ENCODE data around the gene SH3RF1. TPM values are rescaled to one million over a fixed set of nuclear protein-coding genes. Genes with fewer than 3 reads are reported as not detected.

SH3RF1 gene
- total RNA-seq, 2 donors from 2014 or later, result 17.1 to 17.4 TPM

GRCh38 chr4:169208516-169208915 is 62.2 kb downstream of the SH3RF1 start:
- ATAC-seq, result no peak
- H3K9me3 ChIP-seq, result no peaks in the 10 kb centered on the region
- TF ChIP-seq POLR2A (IDR thresholded peaks at IDR 0.05), result no peak
- TF ChIP-seq, protein P1, sequence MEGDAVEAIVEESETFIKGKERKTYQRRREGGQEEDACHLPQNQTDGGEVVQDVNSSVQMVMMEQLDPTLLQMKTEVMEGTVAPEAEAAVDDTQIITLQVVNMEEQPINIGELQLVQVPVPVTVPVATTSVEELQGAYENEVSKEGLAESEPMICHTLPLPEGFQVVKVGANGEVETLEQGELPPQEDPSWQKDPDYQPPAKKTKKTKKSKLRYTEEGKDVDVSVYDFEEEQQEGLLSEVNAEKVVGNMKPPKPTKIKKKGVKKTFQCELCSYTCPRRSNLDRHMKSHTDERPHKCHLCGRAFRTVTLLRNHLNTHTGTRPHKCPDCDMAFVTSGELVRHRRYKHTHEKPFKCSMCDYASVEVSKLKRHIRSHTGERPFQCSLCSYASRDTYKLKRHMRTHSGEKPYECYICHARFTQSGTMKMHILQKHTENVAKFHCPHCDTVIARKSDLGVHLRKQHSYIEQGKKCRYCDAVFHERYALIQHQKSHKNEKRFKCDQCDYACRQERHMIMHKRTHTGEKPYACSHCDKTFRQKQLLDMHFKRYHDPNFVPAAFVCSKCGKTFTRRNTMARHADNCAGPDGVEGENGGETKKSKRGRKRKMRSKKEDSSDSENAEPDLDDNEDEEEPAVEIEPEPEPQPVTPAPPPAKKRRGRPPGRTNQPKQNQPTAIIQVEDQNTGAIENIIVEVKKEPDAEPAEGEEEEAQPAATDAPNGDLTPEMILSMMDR (IDR thresholded peaks at IDR 0.05), result no peak
- H3K36me3 ChIP-seq (replicated peaks in 1 of 2; ENCODE audit: insufficient read depth in 1 of 2, low read depth in 2 of 2), result no peaks in the 10 kb centered on the region
- H3K27ac ChIP-seq, result no peak overlapping the region
- intact Hi-C loops (cut with DNase I), result no loop called here
- 95 to 100% methylated on average over 1 of the region's 1 CpG for WGBS, 2 donors
- H3K4me3 ChIP-seq, result no peak overlapping the region
- no peaks in the 10 kb centered on the region for H3K27me3 ChIP-seq
- no peak for DNase-seq
- H3K4me1 ChIP-seq, result peaks cover 16% of the 10 kb centered on the region

- no peak overlapping the region for H3K27ac ChIP-seq
- intact Hi-C loops (cut with DNase I), result no loop called here
- 71 to 78% methylated on average over 3 of the region's 3 CpGs for WGBS, 2 donors
- H3K4me1 ChIP-seq, result peaks cover 16% of the 10 kb centered on the region
- no peak for ATAC-seq
- no peaks in the 10 kb centered on the region for H3K27me3 ChIP-seq
- TF ChIP-seq, protein P1 (IDR thresholded peaks at IDR 0.05), result no peak
- no peak for TF ChIP-seq POLR2A (IDR thresholded peaks at IDR 0.05)
- H3K4me3 ChIP-seq, result no peak overlapping the region
- H3K9me3 ChIP-seq, result no peaks in the 10 kb centered on the region
- no peak for DNase-seq
- no peaks in the 10 kb centered on the region for H3K36me3 ChIP-seq (replicated peaks in 1 of 2; ENCODE audit: insufficient read depth in 1 of 2, low read depth in 2 of 2)
Observed at GRCh38 chr4:169208090-169208455, 62.7 kb downstream of the SH3RF1 start.

DNA sequence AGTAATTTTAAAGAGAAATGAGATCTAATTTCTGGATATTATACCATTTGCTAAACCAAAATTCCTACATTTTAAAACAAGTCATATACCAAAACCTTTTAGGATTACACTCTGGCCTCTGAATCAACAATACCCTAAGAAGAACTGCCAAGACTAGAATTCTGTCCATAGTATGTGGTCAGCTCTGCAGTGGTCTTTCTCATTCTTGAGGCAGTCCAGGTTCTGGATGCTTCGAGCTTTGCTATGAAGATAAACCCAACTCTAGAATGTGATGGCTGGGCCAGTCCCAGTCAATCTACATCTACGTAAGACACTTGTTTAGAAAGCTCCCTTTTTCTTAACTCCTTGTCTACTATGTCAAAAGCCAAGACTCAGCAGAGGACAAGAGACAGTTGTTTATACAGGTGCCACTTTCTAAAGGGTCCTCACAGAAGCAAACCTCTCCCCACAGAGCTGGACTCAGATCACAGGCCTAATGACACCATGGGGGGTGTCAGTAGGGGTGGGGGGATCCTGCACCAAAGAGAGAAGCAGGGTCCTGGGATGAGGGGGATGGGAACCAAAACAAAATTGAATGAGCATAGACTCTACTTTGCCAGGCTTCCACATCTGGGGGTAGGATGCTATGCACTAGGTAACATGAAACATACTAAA is 63.2 kb downstream of the SH3RF1 start:
- no peak for TF ChIP-seq POLR2A (IDR thresholded peaks at IDR 0.05)
- TF ChIP-seq, protein P1 (IDR thresholded peaks at IDR 0.05), result no peak
- no peaks in the 10 kb centered on the region for H3K9me3 ChIP-seq
- intact Hi-C loops (cut with DNase I), result no loop called here
- DNase-seq (no peak), ATAC-seq (no peak)
- no peaks in the 10 kb centered on the region for H3K27me3 ChIP-seq
- no peak overlapping the region for H3K4me3 ChIP-seq
- 91 to 97% methylated on average over 2 of the region's 2 CpGs for WGBS, 2 donors
- no peaks in the 10 kb centered on the region for H3K36me3 ChIP-seq (replicated peaks in 1 of 2; ENCODE audit: insufficient read depth in 1 of 2, low read depth in 2 of 2)
- no peak overlapping the region for H3K27ac ChIP-seq
- peaks cover 16% of the 10 kb centered on the region for H3K4me1 ChIP-seq

DNA sequence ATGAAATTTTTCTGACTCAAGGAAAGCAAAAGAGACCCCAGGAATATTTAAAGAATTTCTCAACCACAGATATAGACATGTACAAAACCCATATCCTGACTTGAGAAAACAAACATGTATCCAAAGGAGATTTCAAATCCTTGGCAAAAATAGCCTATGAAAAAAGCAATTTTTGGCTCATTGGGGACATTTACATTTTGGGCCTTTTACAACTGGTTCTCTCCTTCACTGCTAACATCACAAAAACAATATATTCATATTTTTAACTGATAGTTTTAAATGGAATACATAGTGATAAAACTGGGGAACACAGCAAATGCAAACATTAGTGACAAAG is 65.0 kb downstream of the SH3RF1 start:
- DNase-seq, result no peak
- H3K27ac ChIP-seq, result peak overlapping the region in 1 of 4 donors; percentile 77
- no peaks in the 10 kb centered on the region for H3K27me3 ChIP-seq
- H3K4me3 ChIP-seq, result no peak overlapping the region
- peaks cover 32% of the 10 kb centered on the region for H3K4me1 ChIP-seq
- H3K36me3 ChIP-seq (replicated peaks in 1 of 2; ENCODE audit: insufficient read depth in 1 of 2, low read depth in 2 of 2), result no peaks in the 10 kb centered on the region
- H3K9me3 ChIP-seq, result no peaks in the 10 kb centered on the region
- intact Hi-C loops (cut with DNase I), result no loop called here
- no peak for TF ChIP-seq POLR2A (IDR thresholded peaks at IDR 0.05)
- TF ChIP-seq, protein P1 (IDR thresholded peaks at IDR 0.05), result no peak
- ATAC-seq, result no peak

DNA sequence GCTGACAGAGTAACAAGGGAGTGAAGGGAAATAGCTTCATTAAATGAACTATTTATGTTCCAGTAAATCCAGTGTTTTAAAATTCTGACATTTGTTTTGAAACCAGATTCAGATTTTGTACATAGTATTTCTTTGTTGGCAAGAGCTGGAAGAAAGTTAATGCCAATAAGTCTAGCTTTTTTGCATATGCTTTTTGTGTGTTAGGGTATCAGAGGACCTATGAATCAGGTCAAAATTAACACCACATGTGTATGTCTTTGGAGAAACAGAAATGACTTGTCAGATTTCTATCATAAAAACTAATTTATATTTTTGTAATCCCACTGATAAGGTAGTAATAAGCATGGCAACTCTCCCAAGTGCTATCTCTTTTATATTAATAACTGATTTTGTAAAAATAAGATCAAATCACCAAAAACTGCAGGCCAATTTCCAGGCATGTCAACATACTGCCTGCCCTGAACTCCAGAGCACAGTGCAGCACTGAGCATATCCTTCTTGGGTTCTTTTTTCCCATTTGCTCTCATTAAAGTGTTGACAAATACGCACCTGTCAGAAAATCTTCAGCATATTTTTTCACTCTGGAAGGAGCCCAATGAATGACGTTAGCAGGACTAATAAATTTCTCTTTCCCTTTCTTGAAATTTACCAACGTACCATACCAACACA is 65.5 kb downstream of the SH3RF1 start:
- WGBS, 2 donors, result 51 to 57% methylated on average over 3 of the region's 3 CpGs
- TF ChIP-seq POLR2A (IDR thresholded peaks at IDR 0.05), result no peak
- TF ChIP-seq, protein P1 (IDR thresholded peaks at IDR 0.05), result no peak
- Histone ChIP-seq H3K27ac (peak overlapping the region in 1 of 4 donors; percentile 77), H3K27me3 (no peaks in the 10 kb centered on the region), H3K4me1 (peaks cover 37% of the 10 kb centered on the region), H3K9me3 (no peaks in the 10 kb centered on the region), H3K4me3 (no peak overlapping the region), H3K36me3 (replicated peaks in 1 of 2; ENCODE audit: insufficient read depth in 1 of 2, low read depth in 2 of 2) (no peaks in the 10 kb centered on the region)
- ATAC-seq (no peak), DNase-seq (no peak)
- intact Hi-C loops (cut with DNase I), result no loop called here

Data from body of pancreas (tissue), 4 donors.